A549 (cell line): ENCODE results near the gene DMC1. TPM values are rescaled to one million over a fixed set of nuclear protein-coding genes. Genes with fewer than 3 reads are reported as not detected.

ENCODE experiments used
- ATAC-seq, 2 experiments: fragments of 200-7000 bp in 1 of 2; fragments of >200 bp in 1 of 2; cut with Nextera tagmentation in 1 of 2; cut with Tn5 transposase in 1 of 2; 3 replicates each; pipeline versions ENCODE4 v1.8.0 to v1.9.1; 2018 to 2020; ENCODE audit warnings: mild to moderate bottlenecking in 1 of 2, moderate library complexity in 1 of 2
- CTCF ChIA-PET: fragments of 300-600 bp; sonication (Branson Sonifier 250); formaldehyde crosslinking; extraction: SDS; loops from one replicate; lab custom pipeline; 2021; ENCODE audit warnings: antibody characterized with exemption, inconsistent platforms; lab: Yijun Ruan, JAX
- POLR2A ChIA-PET: fragments of 350-600 bp; formaldehyde crosslinking; extraction: SDS; loops from one replicate; lab custom pipeline; 2021; ENCODE audit warnings: antibody characterized with exemption, inconsistent platforms; lab: Yijun Ruan, JAX
- DNase-seq, 2 experiments: peaks; one replicate each; pipeline versions ENCODE4 v3.0.0 to v3.0.0-alpha.2; 2011 to 2016; ENCODE audit warnings: low read depth in 1 of 2, low spot score in 1 of 2
- FAIRE-seq: peaks from 2 replicates; lab custom pipeline; 2011; peaks lifted over from hg19 to GRCh38; lab: Jason Lieb, UNC
- H3K27ac ChIP-seq, 2 experiments: fragments of >200 bp; sonication (Bioruptor Twin); formaldehyde crosslinking; 3 replicates each; pipeline ENCODE4 v1.5.1; 2016 to 2017
- H3K4me1 ChIP-seq: fragments of >200 bp; sonication (Bioruptor Twin); formaldehyde crosslinking; 3 replicates; pipeline ENCODE4 v1.6.1; 2016
- H3K4me2 ChIP-seq: fragments of >200 bp; sonication (Bioruptor Twin); formaldehyde crosslinking; 3 replicates; pipeline ENCODE4 v1.6.1; 2016
- H3K4me3 ChIP-seq: fragments of >200 bp; sonication (Bioruptor Twin); formaldehyde crosslinking; 3 replicates; pipeline ENCODE4 v1.5.1; 2016
- H3K9me3 ChIP-seq: fragments of >200 bp; sonication (Bioruptor Twin); formaldehyde crosslinking; 3 replicates; pipeline ENCODE4 v1.6.1; 2016
- BHLHE40 ChIP-seq: IDR thresholded peaks from 2 replicates; pipeline ENCODE4 v1.6.1; 2012; ENCODE audit warnings: low read depth, low read length, inconsistent platforms
- CBX2 ChIP-seq: fragments of 200-600 bp; sonication (generic); IDR thresholded peaks from 2 replicates; pipeline ENCODE4 v1.6.1; 2016; ENCODE audit warnings: low read depth, mild to moderate bottlenecking, borderline replicate concordance
- CEBPB ChIP-seq, 2 experiments: fragments of >200 bp in 1 of 2; sonication (Bioruptor Twin) in 1 of 2; formaldehyde crosslinking in 1 of 2; IDR thresholded peaks; 2 replicates each; pipeline ENCODE4 v1.6.1; 2012 to 2016
- CHD4 ChIP-seq: fragments of 200-600 bp; sonication (generic); IDR thresholded peaks from 2 replicates; pipeline ENCODE4 v1.6.1; 2016; ENCODE audit warnings: antibody characterized with exemption, mild to moderate bottlenecking, borderline replicate concordance
- CTCF ChIP-seq: fragments of >200 bp; sonication (Bioruptor Twin); formaldehyde crosslinking; IDR thresholded peaks from 3 replicates; pipeline ENCODE4 v1.5.1; 2016
- E2F6 ChIP-seq: IDR thresholded peaks from 2 replicates; pipeline ENCODE4 v1.6.1; 2012; ENCODE audit warnings: low read depth, borderline replicate concordance
- EHF ChIP-seq: fragments of 250-450 bp; sonication (Bioruptor Pico); IDR thresholded peaks from 2 replicates; pipeline ENCODE4 v1.5.0; 2020; ENCODE audit warnings: mild to moderate bottlenecking
- EHMT2 ChIP-seq: fragments of 200-600 bp; sonication (generic); IDR thresholded peaks from 2 replicates; pipeline ENCODE4 v1.6.1; 2016; ENCODE audit warnings: antibody characterized with exemption, low read depth, mild to moderate bottlenecking, moderate library complexity
- EP300 ChIP-seq, 2 experiments: fragments of >200 bp; sonication (Bioruptor Twin); formaldehyde crosslinking; IDR thresholded peaks; 2 replicates in 1 of 2; 3 replicates in 1 of 2; pipeline ENCODE4 v1.6.1; 2016 to 2017
- ESRRA ChIP-seq: fragments of 150-350 bp; IDR thresholded peaks from 2 replicates; pipeline ENCODE4 v1.6.1; 2014; ENCODE audit warnings: mild to moderate bottlenecking, low read length, borderline replicate concordance
- FOSB ChIP-seq: fragments of 250-450 bp; sonication (Bioruptor Pico); IDR thresholded peaks from 2 replicates; pipeline ENCODE4 v1.5.0; 2020; ENCODE audit warnings: mild to moderate bottlenecking, moderate library complexity
- FOXS1 ChIP-seq: fragments of 250-450 bp; sonication (Bioruptor Pico); IDR thresholded peaks from 2 replicates; pipeline ENCODE4 v1.5.0; 2020; ENCODE audit warnings: mild to moderate bottlenecking, moderate library complexity
- GATA3 ChIP-seq: IDR thresholded peaks from 2 replicates; pipeline ENCODE4 v1.6.1; 2012; ENCODE audit warnings: borderline replicate concordance
- HDAC2 ChIP-seq: fragments of 200-600 bp; sonication (generic); IDR thresholded peaks from 2 replicates; pipeline ENCODE4 v1.6.1; 2016
- HEYL ChIP-seq: fragments of 250-450 bp; sonication (Bioruptor Pico); IDR thresholded peaks from 2 replicates; pipeline ENCODE4 v1.8.0; 2021; ENCODE audit warnings: mild to moderate bottlenecking, moderate library complexity
- HMGXB4 ChIP-seq: fragments of 250-450 bp; sonication (Bioruptor Pico); IDR thresholded peaks from 2 replicates; pipeline ENCODE4 v1.5.0; 2021; ENCODE audit warnings: mild to moderate bottlenecking, moderate library complexity, borderline replicate concordance
- HOXB5 ChIP-seq: fragments of 250-450 bp; sonication (Bioruptor Pico); IDR thresholded peaks from 2 replicates; pipeline ENCODE4 v1.5.0; 2020; ENCODE audit warnings: mild to moderate bottlenecking, moderate library complexity
- JUN ChIP-seq, 2 experiments: fragments of >200 bp; sonication (Bioruptor Twin); formaldehyde crosslinking; IDR thresholded peaks; 2 replicates in 1 of 2; 3 replicates in 1 of 2; pipeline ENCODE4 v1.6.1; 2016 to 2017
- JUNB ChIP-seq: fragments of >200 bp; sonication (Bioruptor Twin); formaldehyde crosslinking; IDR thresholded peaks from 2 replicates; pipeline ENCODE4 v1.6.1; 2016
- MAFK ChIP-seq: fragments of 450-650 bp; IDR thresholded peaks from 2 replicates; pipeline ENCODE4 v1.6.1; 2014; ENCODE audit not compliant: partially characterized antibody
- MAX ChIP-seq: IDR thresholded peaks from 2 replicates; pipeline ENCODE4 v1.6.1; 2012
- MAZ ChIP-seq: fragments of 150-350 bp; IDR thresholded peaks from 2 replicates; pipeline ENCODE4 v1.6.1; 2014; ENCODE audit warnings: antibody characterized with exemption, low read depth, low read length, borderline replicate concordance
- NFE2L2 ChIP-seq: fragments of 150-350 bp; conservative IDR thresholded peaks from 2 replicates; pipeline ENCODE4 v1.6.1; 2014; ENCODE audit warnings: low read length
- NR3C1 ChIP-seq: fragments of >200 bp; sonication (Bioruptor Twin); formaldehyde crosslinking; IDR thresholded peaks from 3 replicates; pipeline ENCODE4 v1.6.1; 2017
- PHF8 ChIP-seq: fragments of 200-600 bp; sonication (generic); IDR thresholded peaks from 2 replicates; pipeline ENCODE4 v1.6.1; 2016; ENCODE audit warnings: low read depth, mild to moderate bottlenecking, antibody characterized with exemption, moderate library complexity, borderline replicate concordance
- RAD21 ChIP-seq, 2 experiments: fragments of >200 bp in 1 of 2; sonication (Bioruptor Twin) in 1 of 2; formaldehyde crosslinking in 1 of 2; IDR thresholded peaks in 1 of 2; conservative IDR thresholded peaks in 1 of 2; 2 replicates in 1 of 2; 3 replicates in 1 of 2; pipeline ENCODE4 v1.6.1; 2012 to 2018; ENCODE audit warnings: inconsistent platforms in 1 of 2
- REST ChIP-seq: fragments of 200-600 bp; sonication (generic); IDR thresholded peaks from 2 replicates; pipeline ENCODE4 v1.6.1; 2016; ENCODE audit warnings: antibody characterized with exemption, mild to moderate bottlenecking, moderate library complexity
- RFX5 ChIP-seq: fragments of 450-650 bp; IDR thresholded peaks from 2 replicates; pipeline ENCODE4 v1.7.1; 2014; ENCODE audit warnings: antibody characterized with exemption, mild to moderate bottlenecking, moderate library complexity
- SMC3 ChIP-seq: fragments of >200 bp; sonication (Bioruptor Twin); formaldehyde crosslinking; IDR thresholded peaks from 3 replicates; pipeline ENCODE4 v1.6.1; 2018; ENCODE audit warnings: inconsistent platforms
- ZC3H11A ChIP-seq: fragments of 450-650 bp; IDR thresholded peaks from 2 replicates; pipeline ENCODE4 v1.6.1; 2014; ENCODE audit warnings: antibody characterized with exemption, mild to moderate bottlenecking
- ZFP36 ChIP-seq: fragments of 450-650 bp; IDR thresholded peaks from 2 replicates; pipeline ENCODE4 v1.6.1; 2014; ENCODE audit warnings: borderline replicate concordance; ENCODE audit not compliant: partially characterized antibody
- WGBS: methylation state at CpG from one replicate; pipeline ENCODE4 v1.1.6; 2017; ENCODE audit errors: missing lambda C conversion rate; 5-methylcytosine and 5-hydroxymethylcytosine counted together
- polyA plus RNA-seq, 4 experiments: library from polyadenylated mRNA; depleted of rRNA in 3 of 4; stranded (reverse); fragments of >200 nt; fragmentation: RNase III in 1 of 4; extraction: RNeasy Plus Mini Kit Qiagen cat#74134 plus additional on column Dnase treatment in 1 of 4; gene quantifications; 2 replicates in 3 of 4; 3 replicates in 1 of 4; pipeline ENCODE4 v1.2.3, GENCODE V29; 2011 to 2017
- TF ChIP-seq, protein P1 (sequence below): fragments of 250-450 bp; sonication (Bioruptor Pico); IDR thresholded peaks from 2 replicates; pipeline ENCODE4 v1.5.0; 2020; ENCODE audit warnings: low read depth, mild to moderate bottlenecking, moderate library complexity

Gene DMC1
- polyA plus RNA-seq, 2 of the 4 experiments (the other 2 are of a cell fraction): 5.7 to 6.4 TPM

GRCh38 chr22:38506118-38506962, 63.6 kb downstream of the DMC1 start, which contains the start of gene DDX17:
Gene DDX17, minus strand, starts transcription at chr22:38506311.
- DNase-seq (peak; percentile 85 to 91), ATAC-seq (peak; percentile 89 to 92), FAIRE-seq (no peak)
- Histone ChIP-seq H3K4me1 (peaks cover 28% of the 10 kb centered on the region; the same call in 2 of the 3 replicates), H3K27ac (peak within 1 kb of the TSS; percentile 99 to 100), H3K4me2 (peak within 1 kb of the TSS; percentile 98), H3K9me3 (no peaks in the 10 kb centered on the region), H3K4me3 (peak within 1 kb of the TSS; percentile 92)
- ChIA-PET CTCF (interaction anchor here (1.5 kb wide), 1 partner anchor 399 kb away, joined by 3 read pairs; no protein-coding TSS in a partner anchor), POLR2A (no interaction called here)
- 2% methylated on average over 45 of the region's 83 CpGs for WGBS
- TF ChIP-seq ZC3H11A: no peak
- TF ChIP-seq NFE2L2: no peak
- TF ChIP-seq HDAC2: no peak
- TF ChIP-seq JUN (IDR thresholded peaks at IDR 0.05): peak; percentile 21 to 79; a peak in 4 of 5 replicates
- TF ChIP-seq CBX2: no peak
- no peak for TF ChIP-seq RFX5
- TF ChIP-seq GATA3: no peak
- TF ChIP-seq CTCF: no peak
- peak; percentile 31; the same call in 1 of the 2 replicates for TF ChIP-seq MAX
- TF ChIP-seq HOXB5: no peak
- no peak for TF ChIP-seq EHF
- 0 out of 2 replicates have a peak, but pooled peaks have one; percentile 17 for TF ChIP-seq E2F6
- TF ChIP-seq HMGXB4 (CRISPR knock-in tag): no peak
- TF ChIP-seq MAFK: no peak
- no peak for TF ChIP-seq SMC3
- no peak for TF ChIP-seq MAZ
- no peak for TF ChIP-seq CHD4
- no peak for TF ChIP-seq EHMT2
- no peak for TF ChIP-seq HEYL (CRISPR knock-in tag)
- peak; percentile 82 for TF ChIP-seq PHF8
- no peak for TF ChIP-seq RAD21 (conservative IDR thresholded peaks at IDR 0.05 in 1 of 2, IDR thresholded peaks at IDR 0.05 in 1 of 2)
- no peak for TF ChIP-seq CEBPB (IDR thresholded peaks at IDR 0.05)
- TF ChIP-seq FOSB (CRISPR knock-in tag): no peak
- TF ChIP-seq ESRRA: no peak
- TF ChIP-seq ZFP36: no peak
- no peak for TF ChIP-seq REST
- TF ChIP-seq, protein P1, sequence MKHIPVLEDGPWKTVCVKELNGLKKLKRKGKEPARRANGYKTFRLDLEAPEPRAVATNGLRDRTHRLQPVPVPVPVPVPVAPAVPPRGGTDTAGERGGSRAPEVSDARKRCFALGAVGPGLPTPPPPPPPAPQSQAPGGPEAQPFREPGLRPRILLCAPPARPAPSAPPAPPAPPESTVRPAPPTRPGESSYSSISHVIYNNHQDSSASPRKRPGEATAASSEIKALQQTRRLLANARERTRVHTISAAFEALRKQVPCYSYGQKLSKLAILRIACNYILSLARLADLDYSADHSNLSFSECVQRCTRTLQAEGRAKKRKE (CRISPR knock-in tag): peak; percentile 42; the same call in 1 of the 2 replicates
- no peak for TF ChIP-seq EP300 (IDR thresholded peaks at IDR 0.05)
- TF ChIP-seq FOXS1 (CRISPR knock-in tag): no peak
- TF ChIP-seq BHLHE40: no peak
- TF ChIP-seq NR3C1: no peak
- no peak for TF ChIP-seq JUNB
